Hepatocyte (in vitro differentiated cells): ENCODE measurements around the gene KCNMA1. TPM values are rescaled to one million over a fixed set of nuclear protein-coding genes. Genes with fewer than 3 reads are reported as not detected.

ENCODE experiments used
- DNase-seq: peaks from one replicate; pipeline ENCODE4 v3.0.0-alpha.2; 2016; ENCODE audit warnings: low spot score
- H2AFZ ChIP-seq: fragments of 200-600 bp; sonication (generic); 2 replicates; pipeline ENCODE4 v1.6.0; 2016; ENCODE audit warnings: antibody characterized with exemption, mild to moderate bottlenecking
- H3K27ac ChIP-seq: fragments of 200-600 bp; sonication (generic); 2 replicates; pipeline ENCODE4 v1.5.1; 2016; ENCODE audit warnings: mild to moderate bottlenecking
- H3K27me3 ChIP-seq: fragments of 200-600 bp; sonication (generic); 2 replicates; pipeline ENCODE4 v1.6.1; 2016
- H3K36me3 ChIP-seq: fragments of 200-600 bp; sonication (generic); replicated peaks from 2 replicates; pipeline ENCODE4 v1.5.1; 2016; ENCODE audit warnings: low read depth; ENCODE audit not compliant: insufficient read depth
- H3K4me1 ChIP-seq: fragments of 200-600 bp; sonication (generic); 2 replicates; pipeline ENCODE4 v1.5.1; 2016; ENCODE audit warnings: mild to moderate bottlenecking, moderate library complexity; ENCODE audit not compliant: insufficient read depth
- H3K4me2 ChIP-seq: fragments of 200-600 bp; sonication (generic); 2 replicates; pipeline ENCODE4 v1.6.0; 2016
- H3K4me3 ChIP-seq: fragments of 200-600 bp; sonication (generic); 2 replicates; pipeline ENCODE4 v1.5.1; 2016; ENCODE audit warnings: mild to moderate bottlenecking
- H3K79me2 ChIP-seq: fragments of 200-600 bp; sonication (generic); 2 replicates; pipeline ENCODE4 v1.6.0; 2017; ENCODE audit warnings: mild to moderate bottlenecking
- H3K9me2 ChIP-seq: fragments of 200-600 bp; sonication (generic); replicated peaks from 2 replicates; pipeline ENCODE4 v1.6.0; 2017; ENCODE audit warnings: mild to moderate bottlenecking; ENCODE audit not compliant: insufficient read depth
- H3K9me3 ChIP-seq: fragments of 200-600 bp; sonication (generic); 2 replicates; pipeline ENCODE4 v1.5.1; 2016; ENCODE audit warnings: low read depth, mild to moderate bottlenecking
- H4K20me1 ChIP-seq: fragments of 200-600 bp; sonication (generic); 2 replicates; pipeline ENCODE4 v1.6.0; 2016; ENCODE audit warnings: mild to moderate bottlenecking; ENCODE audit not compliant: insufficient read depth, poor library complexity, severe bottlenecking
- EZH2 ChIP-seq: fragments of 200-600 bp; sonication (generic); IDR thresholded peaks from 2 replicates; pipeline ENCODE4 v1.6.1; 2016; ENCODE audit warnings: antibody characterized with exemption, mild to moderate bottlenecking, borderline replicate concordance
- EZH2phosphoT487 ChIP-seq: fragments of 200-600 bp; sonication (generic); IDR thresholded peaks from one replicate; pipeline ENCODE4 v1.6.1; 2018; ENCODE audit warnings: antibody characterized with exemption, mild to moderate bottlenecking, low read depth, moderate library complexity; ENCODE audit not compliant: unreplicated experiment, severe bottlenecking
- WGBS: methylation state at CpG from one replicate; pipeline ENCODE4 v1.1.6; 2016; ENCODE audit warnings: low lambda C conversion rate; ENCODE audit errors: missing lambda C conversion rate; 5-methylcytosine and 5-hydroxymethylcytosine counted together
- polyA plus RNA-seq: library from polyadenylated mRNA; unstranded; fragments of >200 nt; fragmentation: Nextera tagmentation; extraction: Ambion mirVana; gene quantifications from 2 replicates; pipeline ENCODE4 v1.2.1, GENCODE V29; 2016
- total RNA-seq: library from RNA; depleted of rRNA; stranded (reverse); fragments of >200 nt; gene quantifications from 2 replicates; pipeline ENCODE4 v1.2.3, GENCODE V29; 2014
- TF ChIP-seq, protein P1 (sequence below): fragments of 200-600 bp; sonication (generic); IDR thresholded peaks from 2 replicates; pipeline ENCODE4 v1.5.1; 2016; ENCODE audit warnings: antibody characterized with exemption, mild to moderate bottlenecking; ENCODE audit not compliant: poor library complexity

KCNMA1 gene
- total and polyA plus RNA-seq, 2 experiments from 2014 or later = 42.6 to 73.3 TPM

DNA sequence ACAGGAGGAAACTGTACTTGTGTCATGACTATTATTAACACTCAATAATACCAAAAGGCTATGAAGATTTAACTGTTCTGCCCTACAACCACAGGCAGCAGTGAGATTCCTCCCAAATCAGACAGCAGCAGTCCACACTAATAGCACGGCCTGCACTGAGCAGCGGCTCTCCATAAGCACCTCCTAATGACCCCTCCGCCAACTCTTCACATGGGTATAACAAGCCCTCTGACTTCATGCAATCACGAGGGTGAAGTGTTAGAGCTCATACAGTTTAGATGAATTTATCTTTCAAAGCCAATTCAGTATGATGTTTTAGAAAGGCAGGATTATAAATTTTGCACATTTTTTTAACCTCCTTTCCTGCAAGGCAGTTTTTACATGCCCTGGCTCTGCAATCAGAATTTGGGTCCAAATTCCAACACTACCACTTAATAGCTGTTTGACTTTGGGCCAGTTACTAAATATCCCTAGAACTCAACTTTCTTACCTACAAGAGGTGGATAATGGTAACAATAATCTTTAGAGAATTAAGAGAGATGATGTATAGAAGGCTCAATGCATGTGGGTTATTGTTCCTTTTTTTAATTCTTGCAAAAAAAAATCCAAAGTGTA, 617.1 kb downstream of the KCNMA1 start:
- Histone ChIP-seq H3K36me3 (no peaks in the 10 kb centered on the region), H3K79me2 (no peaks in the 10 kb centered on the region), H3K4me1 (no peaks in the 10 kb centered on the region), H3K4me2 (no peak overlapping the region), H3K27me3 (no peaks in the 10 kb centered on the region), H3K4me3 (no peak overlapping the region), H3K9me2 (no peaks in the 10 kb centered on the region), H2AFZ (no peak overlapping the region), H4K20me1 (no peaks in the 10 kb centered on the region), H3K27ac (no peak overlapping the region), H3K9me3 (no peaks in the 10 kb centered on the region)
- no peak for DNase-seq
- TF ChIP-seq EZH2 (no peak), EZH2phosphoT487 (no peak)
- 76% methylated on average over 4 of the region's 4 CpGs for WGBS

GRCh38 chr10:77016855-77017254, 620.8 kb downstream of the KCNMA1 start:
- H2AFZ ChIP-seq = no peak overlapping the region
- H4K20me1 ChIP-seq = no peaks in the 10 kb centered on the region
- H3K9me2 ChIP-seq = no peaks in the 10 kb centered on the region
- TF ChIP-seq EZH2phosphoT487 = no peak
- no peak for DNase-seq
- no peaks in the 10 kb centered on the region for H3K79me2 ChIP-seq
- no peaks in the 10 kb centered on the region for H3K9me3 ChIP-seq
- 90% methylated on average over 4 of the region's 4 CpGs for WGBS
- no peaks in the 10 kb centered on the region for H3K27me3 ChIP-seq
- no peak overlapping the region for H3K27ac ChIP-seq
- no peak overlapping the region for H3K4me2 ChIP-seq
- H3K4me3 ChIP-seq = no peak overlapping the region
- no peaks in the 10 kb centered on the region for H3K4me1 ChIP-seq
- no peaks in the 10 kb centered on the region for H3K36me3 ChIP-seq

- no peaks in the 10 kb centered on the region for H3K4me1 ChIP-seq
- no peaks in the 10 kb centered on the region for H3K79me2 ChIP-seq
- no peaks in the 10 kb centered on the region for H4K20me1 ChIP-seq
- no peaks in the 10 kb centered on the region for H3K27me3 ChIP-seq
- no peak overlapping the region for H3K4me3 ChIP-seq
- 91% methylated on average over 7 of the region's 7 CpGs for WGBS
- no peak overlapping the region for H3K27ac ChIP-seq
- no peaks in the 10 kb centered on the region for H3K36me3 ChIP-seq
- DNase-seq = no peak
- H2AFZ ChIP-seq = no peak overlapping the region
- no peaks in the 10 kb centered on the region for H3K9me3 ChIP-seq
- TF ChIP-seq EZH2 = no peak
- no peak overlapping the region for H3K4me2 ChIP-seq
- H3K9me2 ChIP-seq = no peaks in the 10 kb centered on the region
These were observed 621.3 kb downstream of the KCNMA1 start for GRCh38 chr10:77016278-77016815.

GRCh38 chr10:77015360-77015759, 622.2 kb downstream of the KCNMA1 start:
- no peaks in the 10 kb centered on the region for H3K9me3 ChIP-seq
- no peaks in the 10 kb centered on the region for H3K79me2 ChIP-seq
- H3K9me2 ChIP-seq = no peaks in the 10 kb centered on the region
- WGBS = 96% methylated on average over 1 of the region's 1 CpG
- no peak overlapping the region for H2AFZ ChIP-seq
- no peak overlapping the region for H3K4me3 ChIP-seq
- TF ChIP-seq EZH2phosphoT487 (no peak), EZH2 (no peak)
- TF ChIP-seq, protein P1, sequence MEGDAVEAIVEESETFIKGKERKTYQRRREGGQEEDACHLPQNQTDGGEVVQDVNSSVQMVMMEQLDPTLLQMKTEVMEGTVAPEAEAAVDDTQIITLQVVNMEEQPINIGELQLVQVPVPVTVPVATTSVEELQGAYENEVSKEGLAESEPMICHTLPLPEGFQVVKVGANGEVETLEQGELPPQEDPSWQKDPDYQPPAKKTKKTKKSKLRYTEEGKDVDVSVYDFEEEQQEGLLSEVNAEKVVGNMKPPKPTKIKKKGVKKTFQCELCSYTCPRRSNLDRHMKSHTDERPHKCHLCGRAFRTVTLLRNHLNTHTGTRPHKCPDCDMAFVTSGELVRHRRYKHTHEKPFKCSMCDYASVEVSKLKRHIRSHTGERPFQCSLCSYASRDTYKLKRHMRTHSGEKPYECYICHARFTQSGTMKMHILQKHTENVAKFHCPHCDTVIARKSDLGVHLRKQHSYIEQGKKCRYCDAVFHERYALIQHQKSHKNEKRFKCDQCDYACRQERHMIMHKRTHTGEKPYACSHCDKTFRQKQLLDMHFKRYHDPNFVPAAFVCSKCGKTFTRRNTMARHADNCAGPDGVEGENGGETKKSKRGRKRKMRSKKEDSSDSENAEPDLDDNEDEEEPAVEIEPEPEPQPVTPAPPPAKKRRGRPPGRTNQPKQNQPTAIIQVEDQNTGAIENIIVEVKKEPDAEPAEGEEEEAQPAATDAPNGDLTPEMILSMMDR = no peak
- no peaks in the 10 kb centered on the region for H3K4me1 ChIP-seq
- no peak overlapping the region for H3K4me2 ChIP-seq
- H3K27ac ChIP-seq = no peak overlapping the region
- DNase-seq = no peak
- no peaks in the 10 kb centered on the region for H3K36me3 ChIP-seq
- no peaks in the 10 kb centered on the region for H4K20me1 ChIP-seq
- H3K27me3 ChIP-seq = no peaks in the 10 kb centered on the region

- Histone ChIP-seq H3K4me1 (no peaks in the 10 kb centered on the region), H3K9me3 (no peaks in the 10 kb centered on the region), H3K9me2 (no peaks in the 10 kb centered on the region), H4K20me1 (no peaks in the 10 kb centered on the region), H2AFZ (no peak overlapping the region), H3K4me2 (no peak overlapping the region), H3K4me3 (no peak overlapping the region), H3K27me3 (no peaks in the 10 kb centered on the region), H3K79me2 (no peaks in the 10 kb centered on the region), H3K36me3 (no peaks in the 10 kb centered on the region), H3K27ac (no peak overlapping the region)
- 88% methylated on average over 2 of the region's 2 CpGs for WGBS
- DNase-seq = no peak
- TF ChIP-seq, protein P1 = no peak
These were observed 624.7 kb downstream of the KCNMA1 start for GRCh38 chr10:77012812-77013500.
